22Rv1 (cell line): ENCODE results near the gene LAMA5.

ENCODE experiments used
- ZFX ChIP-seq: fragments of 450-650 bp; IDR thresholded peaks from 2 replicates; pipeline ENCODE4 v1.6.1; 2017; ENCODE audit warnings: antibody characterized with exemption, borderline replicate concordance
- TF ChIP-seq, protein P1 (sequence below): fragments of 450-650 bp; IDR thresholded peaks from 2 replicates; pipeline ENCODE4 v1.5.1; 2017; ENCODE audit warnings: mild to moderate bottlenecking

- TF ChIP-seq, protein P1, sequence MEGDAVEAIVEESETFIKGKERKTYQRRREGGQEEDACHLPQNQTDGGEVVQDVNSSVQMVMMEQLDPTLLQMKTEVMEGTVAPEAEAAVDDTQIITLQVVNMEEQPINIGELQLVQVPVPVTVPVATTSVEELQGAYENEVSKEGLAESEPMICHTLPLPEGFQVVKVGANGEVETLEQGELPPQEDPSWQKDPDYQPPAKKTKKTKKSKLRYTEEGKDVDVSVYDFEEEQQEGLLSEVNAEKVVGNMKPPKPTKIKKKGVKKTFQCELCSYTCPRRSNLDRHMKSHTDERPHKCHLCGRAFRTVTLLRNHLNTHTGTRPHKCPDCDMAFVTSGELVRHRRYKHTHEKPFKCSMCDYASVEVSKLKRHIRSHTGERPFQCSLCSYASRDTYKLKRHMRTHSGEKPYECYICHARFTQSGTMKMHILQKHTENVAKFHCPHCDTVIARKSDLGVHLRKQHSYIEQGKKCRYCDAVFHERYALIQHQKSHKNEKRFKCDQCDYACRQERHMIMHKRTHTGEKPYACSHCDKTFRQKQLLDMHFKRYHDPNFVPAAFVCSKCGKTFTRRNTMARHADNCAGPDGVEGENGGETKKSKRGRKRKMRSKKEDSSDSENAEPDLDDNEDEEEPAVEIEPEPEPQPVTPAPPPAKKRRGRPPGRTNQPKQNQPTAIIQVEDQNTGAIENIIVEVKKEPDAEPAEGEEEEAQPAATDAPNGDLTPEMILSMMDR: no peak
- no peak for TF ChIP-seq ZFX
Measured at GRCh38 chr20:62266340-62266739, 100.8 kb downstream of the LAMA5 start.
